GM18909 (cell line): ENCODE data around the gene RNF26.

ENCODE experiments used
- ATAC-seq: cut with Tn5 transposase; IDR thresholded peaks from one replicate; pipeline ENCODE4 v1.9.1; 2021; ENCODE audit warnings: mild to moderate bottlenecking; ENCODE audit not compliant: unreplicated experiment, poor library complexity

The RNF26 gene

GRCh38 chr11:119315131-119316015, 19.0 kb upstream of the RNF26 start:
- ATAC-seq = no peak

- ATAC-seq = no peak
These were observed 18.2 kb upstream of the RNF26 start for GRCh38 chr11:119316016-119316728.

- no peak for ATAC-seq
These were observed 17.4 kb upstream of the RNF26 start, which contains the start of gene MCAM for GRCh38 chr11:119316729-119317591. TSS of gene MCAM (minus strand) at chr11:119317130. CDS start at chr11:119317101, 29 bp downstream.

GRCh38 chr11:119317592-119318239, 16.6 kb upstream of the RNF26 start:
- ATAC-seq = no peak

GRCh38 chr11:119318240-119319135, 15.8 kb upstream of the RNF26 start:
- ATAC-seq = no peak

GRCh38 chr11:119319136-119319699, 15.1 kb upstream of the RNF26 start:
- no peak for ATAC-seq

GRCh38 chr11:119319700-119320239, 14.6 kb upstream of the RNF26 start:
- ATAC-seq = no peak

GRCh38 chr11:119320240-119320775, 14.0 kb upstream of the RNF26 start:
- no peak for ATAC-seq

GRCh38 chr11:119320776-119321524, 13.4 kb upstream of the RNF26 start:
- ATAC-seq = peak; percentile 40

- no peak for ATAC-seq
These were observed 12.0 kb upstream of the RNF26 start for GRCh38 chr11:119322360-119322739.

- ATAC-seq = no peak
These were observed 11.3 kb upstream of the RNF26 start for GRCh38 chr11:119322921-119323531.

GRCh38 chr11:119323532-119324033, 10.7 kb upstream of the RNF26 start:
- no peak for ATAC-seq

GRCh38 chr11:119324189-119324588, 10.1 kb upstream of the RNF26 start:
- no peak for ATAC-seq

- no peak for ATAC-seq
These were observed 5.0 kb upstream of the RNF26 start for GRCh38 chr11:119329320-119329719.

- no peak for ATAC-seq
These were observed 4.1 kb upstream of the RNF26 start for GRCh38 chr11:119330237-119330636.

- no peak for ATAC-seq
These were observed 2.1 kb upstream of the RNF26 start for GRCh38 chr11:119332111-119332765.
